PC-9 (cell line): ENCODE data around the gene RCOR1. TPM values are rescaled to one million over a fixed set of nuclear protein-coding genes. Genes with fewer than 3 reads are reported as not detected.

Experiments used
- BruUV-seq: library from RNA; stranded (reverse); fragments of 400-500 nt; replicated peaks from 2 replicates; lab custom pipeline; 2021; lab: Mats Ljungman, UMichigan
- CTCF ChIA-PET: fragments of 300-600 bp; sonication (Branson Sonifier 250); formaldehyde crosslinking; loops from one replicate; lab custom pipeline; 2022; ENCODE audit warnings: antibody characterized with exemption; lab: Charles Lee
- POLR2A ChIA-PET: fragments of 300-600 bp; sonication (Branson Sonifier 250); formaldehyde crosslinking; loops from one replicate; lab custom pipeline; 2022; ENCODE audit warnings: antibody characterized with exemption; ENCODE audit not compliant: unreplicated experiment; lab: Charles Lee
- DNase-seq, 2 experiments: peaks; one replicate each; pipeline versions ENCODE4 v3.0.0 to v3.0.0-alpha.2; 2015 to 2022; ENCODE audit warnings: mixed read lengths in 1 of 2
- H2AFZ ChIP-seq: fragments of 200-600 bp; sonication (generic); 2 replicates; pipeline ENCODE4 v1.8.1; 2017; ENCODE audit warnings: antibody characterized with exemption
- H3F3A ChIP-seq: fragments of 200-600 bp; sonication (generic); 2 replicates; pipeline ENCODE4 v1.8.1; 2017; ENCODE audit warnings: antibody characterized with exemption, mild to moderate bottlenecking, low read depth; ENCODE audit not compliant: insufficient read depth
- H3K27ac ChIP-seq: fragments of 200-600 bp; sonication (generic); 2 replicates; pipeline ENCODE4 v1.6.1; 2016; ENCODE audit warnings: mixed run types
- H3K27me3 ChIP-seq: fragments of 200-600 bp; sonication (generic); 2 replicates; pipeline ENCODE4 v1.6.1; 2016; ENCODE audit warnings: low read depth, mixed run types; ENCODE audit not compliant: insufficient read depth
- H3K36me3 ChIP-seq: fragments of 200-600 bp; sonication (generic); 2 replicates; pipeline ENCODE4 v1.6.1; 2016; ENCODE audit warnings: low read depth, mixed run types
- H3K4me1 ChIP-seq: fragments of 200-600 bp; sonication (generic); replicated peaks from 2 replicates; pipeline ENCODE4 v1.6.1; 2016; ENCODE audit warnings: mixed run types; ENCODE audit not compliant: insufficient read depth
- H3K4me2 ChIP-seq: fragments of 200-600 bp; sonication (generic); 2 replicates; pipeline ENCODE4 v1.6.1; 2017; ENCODE audit warnings: mixed run types
- H3K4me3 ChIP-seq: fragments of 200-600 bp; sonication (generic); 2 replicates; pipeline ENCODE4 v1.6.1; 2016; ENCODE audit warnings: mixed run types
- H3K79me2 ChIP-seq: fragments of 200-600 bp; sonication (generic); 2 replicates; pipeline ENCODE4 v1.6.1; 2017; ENCODE audit warnings: low read depth, mixed run types
- H3K9me2 ChIP-seq: fragments of 200-600 bp; sonication (generic); 2 replicates; pipeline ENCODE4 v1.8.1; 2017; ENCODE audit warnings: mild to moderate bottlenecking; ENCODE audit not compliant: insufficient read depth
- H3K9me3 ChIP-seq: fragments of 200-600 bp; sonication (generic); 2 replicates; pipeline ENCODE4 v1.8.1; 2016; ENCODE audit warnings: low read depth; ENCODE audit not compliant: insufficient read depth
- H4K20me1 ChIP-seq: fragments of 200-600 bp; sonication (generic); 2 replicates; pipeline ENCODE4 v1.8.1; 2017; ENCODE audit not compliant: insufficient read depth
- CTCF ChIP-seq: fragments of 200-600 bp; sonication (generic); conservative IDR thresholded peaks from 2 replicates; pipeline ENCODE4 v1.6.1; 2017; ENCODE audit warnings: mixed run types, antibody characterized with exemption, mild to moderate bottlenecking, moderate library complexity
- EZH2 ChIP-seq: fragments of 200-600 bp; sonication (generic); IDR thresholded peaks from 2 replicates; pipeline ENCODE4 v1.8.0; 2017; ENCODE audit warnings: antibody characterized with exemption, low read depth
- intact Hi-C: fragments of 100-400 bp; cut with micrococcal nuclease; formaldehyde crosslinking; loops from one replicate; pipeline ENCODE4 v1.10.0; 2022; ENCODE audit not compliant: unreplicated experiment
- total RNA-seq: library from RNA; stranded (reverse); gene quantifications from 2 replicates; pipeline ENCODE4 v1.2.3, GENCODE V29; 2021

The RCOR1 gene
- total RNA-seq, 1 experiment from 2014 or later = 67.2 TPM

- H3K4me1 ChIP-seq = peaks cover 26% of the 10 kb centered on the region
- peaks cover 55% of the 10 kb centered on the region for H3F3A ChIP-seq
- peaks cover 92% of the 10 kb centered on the region for H3K79me2 ChIP-seq
- TF ChIP-seq EZH2 (no peak), CTCF (peak; percentile 99)
- no peaks in the 10 kb centered on the region for H3K9me2 ChIP-seq
- ChIA-PET CTCF (interaction anchor here (0.5 to 3.1 kb wide), 21 partner anchors 12 to 758 kb away, joined by 3 to 27 read pairs (median 5); no protein-coding TSS in a partner anchor), POLR2A (interaction anchor here (0.5 to 1.0 kb wide), 5 partner anchors 11 to 432 kb away, joined by 3 to 9 read pairs (median 4); no protein-coding TSS in a partner anchor)
- H3K36me3 ChIP-seq = no peaks in the 10 kb centered on the region; the same call in 1 of the 2 replicates
- intact Hi-C loops = loop anchor here (1.0 to 10.0 kb wide), 8 partner anchors 100 to 1030 kb away; no protein-coding TSS in a partner anchor
- H4K20me1 ChIP-seq = peaks cover 43% of the 10 kb centered on the region
- BruUV-seq = no TSS peak
- H3K4me3 ChIP-seq = no peak overlapping the region
- H2AFZ ChIP-seq = no peak overlapping the region
- no peaks in the 10 kb centered on the region for H3K27me3 ChIP-seq
- DNase-seq = peak; percentile 66 to 80
- no peak overlapping the region for H3K27ac ChIP-seq
- H3K4me2 ChIP-seq = no peak overlapping the region
- no peaks in the 10 kb centered on the region for H3K9me3 ChIP-seq
These were observed 102.2 kb downstream of the RCOR1 start for GRCh38 chr14:102694530-102695166.

- ChIA-PET CTCF (interaction anchor here (0.5 to 3.1 kb wide), 20 partner anchors 13 to 607 kb away, joined by 3 to 27 read pairs (median 5); no protein-coding TSS in a partner anchor), POLR2A (interaction anchor here (0.5 to 1.0 kb wide), 3 partner anchors 24 to 171 kb away, joined by 3 to 4 read pairs (median 4); no protein-coding TSS in a partner anchor)
- TF ChIP-seq CTCF (no peak), EZH2 (no peak)
- Histone ChIP-seq H3K9me3 (no peaks in the 10 kb centered on the region), H3F3A (peaks cover 50% of the 10 kb centered on the region), H4K20me1 (peaks cover 43% of the 10 kb centered on the region), H3K4me2 (no peak overlapping the region), H3K79me2 (peaks cover 92% of the 10 kb centered on the region), H3K27me3 (no peaks in the 10 kb centered on the region), H3K9me2 (no peaks in the 10 kb centered on the region), H3K4me3 (no peak overlapping the region), H3K27ac (no peak overlapping the region), H2AFZ (no peak overlapping the region), H3K4me1 (peaks cover 21% of the 10 kb centered on the region), H3K36me3 (no peaks in the 10 kb centered on the region; the same call in 1 of the 2 replicates)
- BruUV-seq = no TSS peak
- no peak for DNase-seq
- intact Hi-C loops = loop anchor here (10.0 kb wide), 4 partner anchors 260 to 1030 kb away; no protein-coding TSS in a partner anchor
These were observed 102.7 kb downstream of the RCOR1 start for GRCh38 chr14:102695167-102695555.

- no TSS peak for BruUV-seq
- Histone ChIP-seq H3K4me2 (no peak overlapping the region), H3K27ac (no peak overlapping the region), H3K4me3 (no peak overlapping the region), H3K9me3 (no peaks in the 10 kb centered on the region), H2AFZ (no peak overlapping the region), H4K20me1 (peaks cover 43% of the 10 kb centered on the region), H3K4me1 (peaks cover 10% of the 10 kb centered on the region), H3K27me3 (no peaks in the 10 kb centered on the region), H3F3A (peaks cover 38% of the 10 kb centered on the region), H3K9me2 (no peaks in the 10 kb centered on the region), H3K79me2 (peaks cover 88% of the 10 kb centered on the region), H3K36me3 (peaks cover 9% of the 10 kb centered on the region)
- ChIA-PET POLR2A (interaction anchor here (0.5 kb wide), 1 partner anchor 93 kb away, joined by 3 read pairs; no protein-coding TSS in a partner anchor), CTCF (interaction anchor here (0.5 to 1.0 kb wide), 7 partner anchors 18 to 314 kb away, joined by 3 to 8 read pairs (median 3); no protein-coding TSS in a partner anchor)
- TF ChIP-seq CTCF (no peak), EZH2 (no peak)
- no peak for DNase-seq
- intact Hi-C loops = loop anchor here (10.0 kb wide), 4 partner anchors 262 to 1032 kb away; no protein-coding TSS in a partner anchor
These were observed 103.9 kb downstream of the RCOR1 start for GRCh38 chr14:102696332-102696731.
